Trophoblast cell (in vitro differentiated cells and primary cell): ENCODE data around the gene PSMF1. TPM values are rescaled to one million over a fixed set of nuclear protein-coding genes. Genes with fewer than 3 reads are reported as not detected.

Source experiments
- DNase-seq, 2 donors: peaks; one replicate each; pipeline ENCODE4 v3.0.0-alpha.2; 2016
- H2AFZ ChIP-seq: 2 replicates; pipeline ENCODE4 v1.6.1; 2013; ENCODE audit warnings: low read length, moderate library complexity, mild to moderate bottlenecking; ENCODE audit not compliant: insufficient read depth, poor library complexity
- H2AK5ac ChIP-seq: 2 replicates; pipeline ENCODE4 v1.6.1; 2013; ENCODE audit warnings: mild to moderate bottlenecking, low read length
- H2BK120ac ChIP-seq: 2 replicates; pipeline ENCODE4 v1.6.1; 2013; ENCODE audit warnings: low read length, mild to moderate bottlenecking, moderate library complexity; ENCODE audit not compliant: insufficient read depth, poor library complexity
- H2BK12ac ChIP-seq: 2 replicates; pipeline ENCODE4 v1.6.1; 2013; ENCODE audit warnings: mild to moderate bottlenecking, low read length, moderate library complexity
- H2BK5ac ChIP-seq: 2 replicates; pipeline ENCODE4 v1.6.1; 2013; ENCODE audit warnings: low read length, low read depth, moderate library complexity, mild to moderate bottlenecking; ENCODE audit not compliant: poor library complexity
- H3K14ac ChIP-seq: 2 replicates; pipeline ENCODE4 v1.6.1; 2013; ENCODE audit warnings: mild to moderate bottlenecking, low read length
- H3K18ac ChIP-seq: 2 replicates; pipeline ENCODE4 v1.6.1; 2013; ENCODE audit warnings: mild to moderate bottlenecking, low read length
- H3K23ac ChIP-seq: 2 replicates; pipeline ENCODE4 v1.6.1; 2013; ENCODE audit warnings: low read length
- H3K27ac ChIP-seq: 2 replicates; pipeline ENCODE4 v1.5.1; 2013; ENCODE audit warnings: low read depth, mild to moderate bottlenecking, inconsistent platforms, low read length, moderate library complexity
- H3K27me3 ChIP-seq: 2 replicates; pipeline ENCODE4 v1.6.1; 2013; ENCODE audit warnings: inconsistent platforms, mild to moderate bottlenecking, low read length, moderate library complexity; ENCODE audit not compliant: insufficient read depth
- H3K36me3 ChIP-seq, 2 experiments: 1 replicate in 1 of 2; 2 replicates in 1 of 2; pipeline ENCODE4 v1.6.1; 2013; ENCODE audit warnings: low read length in 2 of 2, mild to moderate bottlenecking in 2 of 2, moderate library complexity in 1 of 2; ENCODE audit not compliant: insufficient read depth in 2 of 2, control insufficient read depth in 1 of 2
- H3K4ac ChIP-seq: 2 replicates; pipeline ENCODE4 v1.6.1; 2013; ENCODE audit warnings: low read depth, mild to moderate bottlenecking, low read length, moderate library complexity
- H3K4me1 ChIP-seq, 2 experiments: 1 replicate in 1 of 2; 2 replicates in 1 of 2; pipeline ENCODE4 v1.6.1; 2013; ENCODE audit warnings: low read length in 2 of 2, mild to moderate bottlenecking in 2 of 2, moderate library complexity in 1 of 2; ENCODE audit not compliant: insufficient read depth in 2 of 2, control insufficient read depth in 1 of 2
- H3K4me2 ChIP-seq: 2 replicates; pipeline ENCODE4 v1.6.1; 2013; ENCODE audit warnings: inconsistent platforms, mild to moderate bottlenecking, low read length, moderate library complexity
- H3K4me3 ChIP-seq: 2 replicates; pipeline ENCODE4 v1.5.1; 2013; ENCODE audit warnings: mild to moderate bottlenecking, low read depth, low read length, inconsistent platforms
- H3K79me1 ChIP-seq: one replicate; pipeline ENCODE4 v1.6.1; 2013; ENCODE audit warnings: low read length
- H3K79me2 ChIP-seq: 2 replicates; pipeline ENCODE4 v1.6.1; 2013; ENCODE audit warnings: low read length, mild to moderate bottlenecking; ENCODE audit not compliant: control insufficient read depth, insufficient read depth, poor library complexity
- H3K9ac ChIP-seq: 2 replicates; pipeline ENCODE4 v1.6.1; 2013; ENCODE audit warnings: mild to moderate bottlenecking, low read length
- H3K9me3 ChIP-seq: 2 replicates; pipeline ENCODE4 v1.6.1; 2013; ENCODE audit warnings: low read depth, mild to moderate bottlenecking, control low read depth, inconsistent platforms, low read length; ENCODE audit not compliant: insufficient read depth
- H4K12ac ChIP-seq: 2 replicates; pipeline ENCODE4 v1.6.1; 2013; ENCODE audit warnings: low read depth, mild to moderate bottlenecking, low read length, moderate library complexity
- H4K8ac ChIP-seq: 2 replicates; pipeline ENCODE4 v1.6.1; 2013; ENCODE audit warnings: low read depth, mild to moderate bottlenecking, low read length, moderate library complexity
- H4K91ac ChIP-seq: one replicate; pipeline ENCODE4 v1.6.1; 2013; ENCODE audit warnings: low read depth, mild to moderate bottlenecking, low read length, moderate library complexity
- WGBS: extraction: QIAGEN DNeasy Blood & Tissue Kit; methylation state at CpG from one replicate; pipeline ENCODE4 v1.1.7; 2013; ENCODE audit warnings: missing lambda C conversion rate; ENCODE audit not compliant: insufficient read length, insufficient coverage; ENCODE audit errors: extremely low coverage; 5-methylcytosine and 5-hydroxymethylcytosine counted together
- polyA plus RNA-seq: library from polyadenylated mRNA; stranded (reverse); fragments of 200-250 nt; gene quantifications from 2 replicates; pipeline ENCODE4 v1.2.3, GENCODE V29; 2013

Gene PSMF1
- 65.6 and 67.1 TPM in 2 replicates for polyA plus RNA-seq

- Histone ChIP-seq H3K36me3 (peaks cover 2 to 9% of the 10 kb centered on the region in 2 experiments), H4K12ac (peak within 1 kb of the TSS; percentile 86), H3K9ac (peak within 1 kb of the TSS; percentile 90), H3K27me3 (no peaks in the 10 kb centered on the region), H3K9me3 (peaks cover 1% of the 10 kb centered on the region), H2BK5ac (peak within 1 kb of the TSS; percentile 42), H3K4me3 (peak within 1 kb of the TSS; percentile 98), H2BK12ac (no peak within 1 kb of the TSS), H2BK120ac (peak within 1 kb of the TSS; percentile 58), H4K8ac (peak within 1 kb of the TSS; percentile 98), H3K4me1 (peaks cover 7 to 10% of the 10 kb centered on the region in 2 experiments), H3K23ac (no peak within 1 kb of the TSS), H3K4ac (peak within 1 kb of the TSS; percentile 61), H3K79me2 (peaks cover 11% of the 10 kb centered on the region), H3K18ac (peak within 1 kb of the TSS; percentile 85), H2AK5ac (peak within 1 kb of the TSS; percentile 57), H3K4me2 (peak within 1 kb of the TSS; percentile 74), H3K79me1 (peaks cover 5% of the 10 kb centered on the region), H4K91ac (peak within 1 kb of the TSS; percentile 86), H3K27ac (peak within 1 kb of the TSS; percentile 29), H3K14ac (peak within 1 kb of the TSS; percentile 90), H2AFZ (peak within 1 kb of the TSS; percentile 91)
- no CpG with 5 or more reads among the region's 62 CpGs for WGBS
- peak; percentile 94 to 98 for DNase-seq
Measured at GRCh38 chr20:1118336-1119127, at the start of gene PSMF1. Gene PSMF1, plus strand, starts transcription at chr20:1118602. Its CDS starts 172 bp downstream, at chr20:1118774.

- Histone ChIP-seq H3K9me3 (peaks cover 2% of the 10 kb centered on the region), H3K9ac (no peak overlapping the region), H2BK120ac (no peak overlapping the region), H3K79me1 (no peaks in the 10 kb centered on the region), H3K14ac (no peak overlapping the region), H3K23ac (no peak overlapping the region), H3K79me2 (no peaks in the 10 kb centered on the region), H3K4ac (no peak overlapping the region), H3K4me3 (no peak overlapping the region), H2AFZ (no peak overlapping the region), H2BK12ac (no peak overlapping the region), H4K91ac (no peak overlapping the region), H3K18ac (no peak overlapping the region), H4K12ac (no peak overlapping the region), H3K4me1 (no peaks in the 10 kb centered on the region), H3K27ac (no peak overlapping the region), H3K27me3 (no peaks in the 10 kb centered on the region), H3K4me2 (no peak overlapping the region), H2BK5ac (no peak overlapping the region), H3K36me3 (no peaks in the 10 kb centered on the region), H2AK5ac (no peak overlapping the region), H4K8ac (no peak overlapping the region)
- no peak for DNase-seq
- WGBS, result no CpG with 5 or more reads among the region's 2 CpGs
Measured at GRCh38 chr20:1072258-1072657, 46.1 kb upstream of the PSMF1 start.

- Histone ChIP-seq H2AFZ (no peak overlapping the region), H3K9me3 (peaks cover 2% of the 10 kb centered on the region), H3K4me3 (no peak overlapping the region), H3K14ac (no peak overlapping the region), H4K12ac (no peak overlapping the region), H3K4ac (no peak overlapping the region), H3K23ac (no peak overlapping the region), H3K27me3 (no peaks in the 10 kb centered on the region), H2AK5ac (no peak overlapping the region), H2BK12ac (no peak overlapping the region), H2BK5ac (no peak overlapping the region), H3K18ac (no peak overlapping the region), H3K79me1 (no peaks in the 10 kb centered on the region), H3K36me3 (no peaks in the 10 kb centered on the region), H3K9ac (no peak overlapping the region), H3K79me2 (no peaks in the 10 kb centered on the region), H4K8ac (no peak overlapping the region), H3K27ac (no peak overlapping the region), H2BK120ac (no peak overlapping the region), H4K91ac (no peak overlapping the region), H3K4me1 (no peaks in the 10 kb centered on the region), H3K4me2 (no peak overlapping the region)
- DNase-seq, result no peak
- WGBS, result no CpG with 5 or more reads among the region's 3 CpGs
Measured at GRCh38 chr20:1075616-1076015, 42.8 kb upstream of the PSMF1 start.

- H2AFZ ChIP-seq, result no peak overlapping the region
Measured at GRCh38 chr20:1081891-1082290, 36.5 kb upstream of the PSMF1 start.

More at GRCh38 chr20:1081891-1082290, 36.5 kb upstream of the PSMF1 start:
- WGBS, result no CpG with 5 or more reads among the region's 4 CpGs
- H3K4me1 ChIP-seq, result no peaks in the 10 kb centered on the region
- H2BK5ac ChIP-seq, result no peak overlapping the region
- H3K79me2 ChIP-seq, result no peaks in the 10 kb centered on the region
- H3K4me2 ChIP-seq, result no peak overlapping the region
- no peak overlapping the region for H4K8ac ChIP-seq
- H2AK5ac ChIP-seq, result no peak overlapping the region
- no peak overlapping the region for H2BK120ac ChIP-seq
- peak overlapping the region; percentile 54 for H3K23ac ChIP-seq
- H3K18ac ChIP-seq, result no peak overlapping the region
- no peaks in the 10 kb centered on the region for H3K79me1 ChIP-seq
- H3K14ac ChIP-seq, result no peak overlapping the region
- no peak overlapping the region for H3K4me3 ChIP-seq
- no peaks in the 10 kb centered on the region for H3K36me3 ChIP-seq
- peak overlapping the region; percentile 42 for H3K9ac ChIP-seq
- H3K27ac ChIP-seq, result no peak overlapping the region
- no peak for DNase-seq
- H4K12ac ChIP-seq, result no peak overlapping the region
- H3K9me3 ChIP-seq, result no peaks in the 10 kb centered on the region
- H3K4ac ChIP-seq, result no peak overlapping the region
- no peak overlapping the region for H2BK12ac ChIP-seq
- no peaks in the 10 kb centered on the region for H3K27me3 ChIP-seq
- no peak overlapping the region for H4K91ac ChIP-seq
